GM21390 (cell line): Measurements from ENCODE around the gene PALLD.

Source experiments
- ATAC-seq: cut with Tn5 transposase; IDR thresholded peaks from one replicate; pipeline ENCODE4 v1.9.1; 2021; ENCODE audit not compliant: unreplicated experiment

PALLD gene

GRCh38 chr4:168743131-168743530 lies 246.3 kb downstream of the PALLD start:
- no peak for ATAC-seq

GRCh38 chr4:168743601-168744000 lies 246.7 kb downstream of the PALLD start:
- no peak for ATAC-seq

GRCh38 chr4:168744021-168744420 lies 247.2 kb downstream of the PALLD start:
- no peak for ATAC-seq

- no peak for ATAC-seq
These were observed 252.0 kb downstream of the PALLD start for GRCh38 chr4:168748807-168749206.

- no peak for ATAC-seq
These were observed 254.7 kb downstream of the PALLD start for GRCh38 chr4:168751263-168752225.

GRCh38 chr4:168755598-168756477 lies 259.0 kb downstream of the PALLD start:
- no peak for ATAC-seq

GRCh38 chr4:168757500-168757899 lies 260.6 kb downstream of the PALLD start:
- ATAC-seq: no peak

GRCh38 chr4:168758351-168758876 lies 261.6 kb downstream of the PALLD start:
- no peak for ATAC-seq

GRCh38 chr4:168759321-168759720 lies 262.5 kb downstream of the PALLD start:
- no peak for ATAC-seq

- ATAC-seq: no peak
These were observed 263.2 kb downstream of the PALLD start for GRCh38 chr4:168759959-168760527.

- ATAC-seq: no peak
These were observed 264.2 kb downstream of the PALLD start for GRCh38 chr4:168761066-168761465.

- ATAC-seq: no peak
These were observed 268.5 kb downstream of the PALLD start for GRCh38 chr4:168765322-168765721.

GRCh38 chr4:168765726-168766125 lies 268.9 kb downstream of the PALLD start:
- ATAC-seq: no peak

- ATAC-seq: no peak
These were observed 269.9 kb downstream of the PALLD start for GRCh38 chr4:168766604-168767316.

GRCh38 chr4:168769416-168769815 lies 272.6 kb downstream of the PALLD start:
- ATAC-seq: no peak

- ATAC-seq: no peak
These were observed 273.0 kb downstream of the PALLD start for GRCh38 chr4:168769837-168770236.

- no peak for ATAC-seq
These were observed 274.4 kb downstream of the PALLD start for GRCh38 chr4:168771251-168771650.

GRCh38 chr4:168773388-168774195 lies 276.7 kb downstream of the PALLD start:
- no peak for ATAC-seq

GRCh38 chr4:168776382-168776781 lies 279.5 kb downstream of the PALLD start:
- no peak for ATAC-seq
